Endothelial cell (in vitro differentiated cells): Measurements from ENCODE around the gene AGPAT2. TPM values are rescaled to one million over a fixed set of nuclear protein-coding genes. Genes with fewer than 3 reads are reported as not detected.

ENCODE experiments used
- DNase-seq: peaks from one replicate; pipeline ENCODE4 v3.0.0; 2021; ENCODE audit warnings: low spot score
- H3K27ac Mint-ChIP-seq: one replicate; pipeline ENCODE4 v1.8.0; 2021; ENCODE audit warnings: mixed read lengths, inconsistent platforms; ENCODE audit not compliant: unreplicated experiment
- H3K27me3 Mint-ChIP-seq: one replicate; pipeline ENCODE4 v1.8.0; 2021; ENCODE audit warnings: mild to moderate bottlenecking, moderate library complexity, mixed read lengths, inconsistent platforms; ENCODE audit not compliant: unreplicated experiment
- H3K36me3 Mint-ChIP-seq: one replicate; pipeline ENCODE4 v1.8.0; 2021; ENCODE audit warnings: mild to moderate bottlenecking, low read depth, mixed read lengths, inconsistent platforms; ENCODE audit not compliant: unreplicated experiment
- H3K4me1 Mint-ChIP-seq: one replicate; pipeline ENCODE4 v1.8.0; 2021; ENCODE audit warnings: mild to moderate bottlenecking, mixed read lengths, inconsistent platforms; ENCODE audit not compliant: unreplicated experiment
- H3K4me3 Mint-ChIP-seq: one replicate; pipeline ENCODE4 v1.8.0; 2021; ENCODE audit warnings: mild to moderate bottlenecking, mixed read lengths, inconsistent platforms; ENCODE audit not compliant: unreplicated experiment
- H3K9me3 Mint-ChIP-seq: one replicate; pipeline ENCODE4 v1.8.0; 2021; ENCODE audit warnings: mixed read lengths, inconsistent platforms; ENCODE audit not compliant: unreplicated experiment
- total RNA-seq: library from RNA; stranded (reverse); fragmentation: NEBNext Ultra II Directional; extraction: Animal tissue kit (Norgen Biotek cat#: 25700); gene quantifications from one replicate; pipeline ENCODE4 v1.2.1, GENCODE V29; 2021; ENCODE audit not compliant: unreplicated experiment
- TF ChIP-seq, protein P1 (sequence below): fragments of 200-600 bp; sonication (generic); IDR thresholded peaks from one replicate; pipeline ENCODE4 v1.5.0; 2021; ENCODE audit warnings: antibody characterized with exemption; ENCODE audit not compliant: unreplicated experiment

The AGPAT2 gene
- total RNA-seq, 1 donor from 2014 or later = 38.9 TPM

DNA sequence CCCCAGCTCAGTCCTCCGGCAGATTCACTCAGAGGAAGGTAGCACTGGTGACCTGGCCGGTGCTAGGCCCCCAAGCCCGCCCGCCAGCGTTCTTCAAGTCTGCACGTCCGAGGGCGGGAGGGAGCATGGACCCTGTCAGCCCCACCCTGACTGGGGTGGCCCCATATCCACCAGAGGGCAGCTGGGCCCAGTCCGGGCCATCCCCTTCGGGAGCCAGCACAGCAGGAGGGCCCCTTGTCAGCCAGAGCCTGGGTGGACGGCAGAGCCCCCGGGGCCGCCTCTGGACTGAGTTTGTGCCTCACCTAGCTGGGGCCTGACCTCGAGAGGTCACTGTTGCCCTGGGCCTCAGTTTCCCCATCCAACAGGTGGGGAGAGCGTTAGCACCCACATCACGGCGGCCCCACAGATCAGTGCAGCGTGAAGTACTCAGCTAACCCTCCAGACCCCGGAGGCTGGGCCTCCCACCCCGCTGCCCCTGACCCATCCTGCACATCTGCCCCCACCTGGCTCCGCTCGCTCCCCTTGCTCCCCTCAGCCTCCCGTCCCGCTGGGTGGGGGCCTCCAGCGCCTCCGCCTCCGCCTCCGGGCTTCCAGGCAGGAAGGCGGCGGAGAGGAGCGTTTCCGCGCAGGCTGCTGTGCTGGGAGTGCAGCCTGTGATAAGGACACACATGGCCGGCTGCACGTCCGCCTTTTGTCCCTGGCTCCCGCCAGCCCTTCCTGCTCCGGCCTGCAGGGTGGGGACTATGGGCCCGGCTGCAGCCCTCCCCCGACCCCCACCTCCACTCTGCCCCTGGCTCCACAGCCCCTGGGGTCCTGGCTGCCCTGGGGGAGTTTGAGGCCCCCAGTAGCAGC, 41.1 kb downstream of the AGPAT2 start:
- Mint-ChIP-seq H3K27ac (peak overlapping the region; percentile 64), H3K4me1 (peaks cover 39% of the 10 kb centered on the region), H3K36me3 (no peaks in the 10 kb centered on the region), H3K4me3 (no peak overlapping the region), H3K9me3 (no peaks in the 10 kb centered on the region), H3K27me3 (peaks cover 13% of the 10 kb centered on the region)
- TF ChIP-seq, protein P1, sequence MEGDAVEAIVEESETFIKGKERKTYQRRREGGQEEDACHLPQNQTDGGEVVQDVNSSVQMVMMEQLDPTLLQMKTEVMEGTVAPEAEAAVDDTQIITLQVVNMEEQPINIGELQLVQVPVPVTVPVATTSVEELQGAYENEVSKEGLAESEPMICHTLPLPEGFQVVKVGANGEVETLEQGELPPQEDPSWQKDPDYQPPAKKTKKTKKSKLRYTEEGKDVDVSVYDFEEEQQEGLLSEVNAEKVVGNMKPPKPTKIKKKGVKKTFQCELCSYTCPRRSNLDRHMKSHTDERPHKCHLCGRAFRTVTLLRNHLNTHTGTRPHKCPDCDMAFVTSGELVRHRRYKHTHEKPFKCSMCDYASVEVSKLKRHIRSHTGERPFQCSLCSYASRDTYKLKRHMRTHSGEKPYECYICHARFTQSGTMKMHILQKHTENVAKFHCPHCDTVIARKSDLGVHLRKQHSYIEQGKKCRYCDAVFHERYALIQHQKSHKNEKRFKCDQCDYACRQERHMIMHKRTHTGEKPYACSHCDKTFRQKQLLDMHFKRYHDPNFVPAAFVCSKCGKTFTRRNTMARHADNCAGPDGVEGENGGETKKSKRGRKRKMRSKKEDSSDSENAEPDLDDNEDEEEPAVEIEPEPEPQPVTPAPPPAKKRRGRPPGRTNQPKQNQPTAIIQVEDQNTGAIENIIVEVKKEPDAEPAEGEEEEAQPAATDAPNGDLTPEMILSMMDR = no peak
- DNase-seq = peak; percentile 92

DNA sequence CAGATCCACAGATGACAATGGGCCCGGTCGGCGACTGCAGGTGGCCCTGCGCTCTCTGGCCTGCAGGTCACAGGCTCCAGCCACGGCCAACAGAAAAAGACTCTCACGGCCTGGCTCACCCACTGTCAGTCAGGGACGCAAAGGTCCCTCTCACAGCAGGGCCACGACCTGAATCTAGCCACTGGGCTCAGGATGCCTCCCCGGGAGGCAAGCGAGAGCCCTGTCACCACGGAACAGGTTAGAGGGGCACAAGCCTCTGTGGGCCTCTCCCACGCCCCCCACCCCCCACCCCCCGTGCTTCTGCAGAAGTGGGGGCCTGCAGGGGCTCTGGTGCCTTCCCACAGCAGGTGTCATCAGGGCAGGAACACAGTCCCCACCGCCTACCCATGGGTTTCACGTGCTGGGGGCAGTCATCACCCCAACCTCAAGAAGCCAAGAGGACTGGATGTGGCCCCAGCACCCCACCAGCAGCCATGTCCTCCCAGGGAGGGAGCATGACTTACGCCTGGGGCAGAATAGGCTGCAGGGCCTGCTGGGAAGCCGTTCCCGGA, 41.8 kb downstream of the AGPAT2 start:
- H3K4me3 Mint-ChIP-seq = no peak overlapping the region

DNA sequence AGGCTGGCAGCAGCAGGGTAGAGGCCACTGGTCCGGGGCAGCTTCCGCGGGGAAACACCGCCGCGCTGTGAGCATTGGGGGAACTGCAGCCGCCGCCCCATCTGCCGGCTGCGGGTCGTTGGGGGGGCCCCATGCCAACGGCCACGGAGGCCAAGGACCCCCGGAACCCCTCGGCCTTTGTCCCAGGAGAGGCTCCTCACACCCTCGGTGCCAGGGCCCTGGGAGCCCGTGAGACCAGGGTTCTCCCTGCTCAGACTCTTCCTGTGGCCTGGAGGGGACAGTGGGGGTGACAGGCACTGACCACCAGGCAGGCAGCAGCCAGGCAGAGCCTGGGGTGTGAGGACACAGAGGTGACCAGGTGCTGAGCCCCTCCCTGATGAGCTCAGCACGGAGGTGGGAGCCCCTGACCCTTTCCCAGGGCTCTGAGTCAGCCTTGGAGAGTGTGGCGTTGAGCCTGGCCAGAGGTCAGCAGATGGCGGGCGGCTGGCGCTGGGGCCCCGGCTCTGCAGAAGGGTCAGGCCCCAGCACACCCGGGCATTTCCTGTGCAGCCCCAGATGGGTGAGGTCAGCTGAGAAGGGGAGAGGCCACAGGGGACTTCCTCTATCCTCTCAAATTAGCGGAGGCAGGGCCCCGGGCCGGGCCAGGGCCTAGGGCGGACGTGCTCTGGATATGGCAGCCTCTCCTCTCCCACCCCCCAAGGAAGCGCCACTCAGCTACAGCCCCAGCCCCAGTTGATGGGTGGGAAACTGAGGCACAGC, 42.5 kb downstream of the AGPAT2 start:
- Mint-ChIP-seq H3K4me3 (no peak overlapping the region), H3K27me3 (peaks cover 13% of the 10 kb centered on the region), H3K9me3 (no peaks in the 10 kb centered on the region), H3K4me1 (peaks cover 43% of the 10 kb centered on the region), H3K36me3 (no peaks in the 10 kb centered on the region), H3K27ac (peak overlapping the region; percentile 93)
- TF ChIP-seq, protein P1 = peak; percentile 75
- peak; percentile 84 for DNase-seq

More for the DNA sequence above, 41.8 kb downstream of the AGPAT2 start:
- Mint-ChIP-seq H3K4me1 (peaks cover 43% of the 10 kb centered on the region), H3K9me3 (no peaks in the 10 kb centered on the region), H3K36me3 (no peaks in the 10 kb centered on the region), H3K27me3 (peaks cover 13% of the 10 kb centered on the region), H3K27ac (peak overlapping the region; percentile 93)
- DNase-seq = no peak
- TF ChIP-seq, protein P1 = no peak

DNA sequence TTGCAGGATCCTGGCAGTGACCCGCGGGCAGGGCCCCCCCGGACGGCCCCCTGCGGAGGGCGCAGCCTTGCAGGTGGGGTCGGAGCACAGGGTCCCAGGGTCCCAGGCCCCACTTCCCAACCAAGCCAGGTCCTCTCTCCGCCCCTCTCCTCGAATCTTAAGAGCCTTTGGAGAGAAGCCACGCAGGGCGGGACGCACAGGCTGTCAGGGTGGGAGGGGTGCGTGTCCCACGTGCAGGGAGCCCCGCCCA, 43.0 kb downstream of the AGPAT2 start:
- H3K4me1 Mint-ChIP-seq = peaks cover 42% of the 10 kb centered on the region
- no peak for DNase-seq
- no peaks in the 10 kb centered on the region for H3K9me3 Mint-ChIP-seq
- H3K36me3 Mint-ChIP-seq = no peaks in the 10 kb centered on the region
- TF ChIP-seq, protein P1 = no peak
- H3K4me3 Mint-ChIP-seq = no peak overlapping the region
- H3K27ac Mint-ChIP-seq = no peak overlapping the region
- peaks cover 13% of the 10 kb centered on the region for H3K27me3 Mint-ChIP-seq
